ENCODE data around the gene VEGFA. TPM values are rescaled to one million over a fixed set of nuclear protein-coding genes. Genes with fewer than 3 reads are reported as not detected.
A peak's percentile ranks its signal among the peaks of the same experiment; 100 is the strongest.
"Not testable (repeated sequence)": the region's sequence is repeated elsewhere in the genome, so short reads cannot be mapped to it uniquely, and the experiment has no call there.

VEGFA gene
- total RNA-seq, 2 donors from 2014 or later = 102 to 132 TPM

DNA sequence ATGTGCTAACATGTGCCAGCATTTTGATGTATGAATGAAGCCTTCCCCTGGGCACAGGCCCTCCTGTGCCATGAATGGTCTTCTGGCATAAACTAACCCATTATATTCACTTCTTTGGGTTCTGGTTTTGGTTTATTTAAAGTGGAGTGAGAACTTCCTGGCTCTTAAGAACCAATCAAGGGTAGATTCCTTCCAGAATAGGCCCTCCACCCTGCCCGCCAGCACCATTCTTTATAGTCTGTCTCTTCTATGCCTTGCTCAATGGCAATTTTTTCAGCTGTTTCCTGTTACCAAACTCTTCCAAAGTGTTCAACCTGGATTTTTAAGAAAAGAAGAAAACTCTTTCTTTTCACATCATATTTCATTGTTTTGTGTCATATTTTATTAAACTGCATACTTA lies 44.1 kb downstream of the VEGFA start:
- Histone ChIP-seq H3K4me3 (no peak overlapping the region), H3K36me3 (no peaks in the 10 kb centered on the region), H3K27me3 (no peaks in the 10 kb centered on the region), H3K4me1 (no peaks in the 10 kb centered on the region), H3K27ac (no peak overlapping the region), H3K9me3 (no peaks in the 10 kb centered on the region)
- TF ChIP-seq, protein P1, sequence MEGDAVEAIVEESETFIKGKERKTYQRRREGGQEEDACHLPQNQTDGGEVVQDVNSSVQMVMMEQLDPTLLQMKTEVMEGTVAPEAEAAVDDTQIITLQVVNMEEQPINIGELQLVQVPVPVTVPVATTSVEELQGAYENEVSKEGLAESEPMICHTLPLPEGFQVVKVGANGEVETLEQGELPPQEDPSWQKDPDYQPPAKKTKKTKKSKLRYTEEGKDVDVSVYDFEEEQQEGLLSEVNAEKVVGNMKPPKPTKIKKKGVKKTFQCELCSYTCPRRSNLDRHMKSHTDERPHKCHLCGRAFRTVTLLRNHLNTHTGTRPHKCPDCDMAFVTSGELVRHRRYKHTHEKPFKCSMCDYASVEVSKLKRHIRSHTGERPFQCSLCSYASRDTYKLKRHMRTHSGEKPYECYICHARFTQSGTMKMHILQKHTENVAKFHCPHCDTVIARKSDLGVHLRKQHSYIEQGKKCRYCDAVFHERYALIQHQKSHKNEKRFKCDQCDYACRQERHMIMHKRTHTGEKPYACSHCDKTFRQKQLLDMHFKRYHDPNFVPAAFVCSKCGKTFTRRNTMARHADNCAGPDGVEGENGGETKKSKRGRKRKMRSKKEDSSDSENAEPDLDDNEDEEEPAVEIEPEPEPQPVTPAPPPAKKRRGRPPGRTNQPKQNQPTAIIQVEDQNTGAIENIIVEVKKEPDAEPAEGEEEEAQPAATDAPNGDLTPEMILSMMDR (IDR thresholded peaks at IDR 0.05) = no peak
- DNase-seq (ENCODE audit: low spot score) = no peak

DNA sequence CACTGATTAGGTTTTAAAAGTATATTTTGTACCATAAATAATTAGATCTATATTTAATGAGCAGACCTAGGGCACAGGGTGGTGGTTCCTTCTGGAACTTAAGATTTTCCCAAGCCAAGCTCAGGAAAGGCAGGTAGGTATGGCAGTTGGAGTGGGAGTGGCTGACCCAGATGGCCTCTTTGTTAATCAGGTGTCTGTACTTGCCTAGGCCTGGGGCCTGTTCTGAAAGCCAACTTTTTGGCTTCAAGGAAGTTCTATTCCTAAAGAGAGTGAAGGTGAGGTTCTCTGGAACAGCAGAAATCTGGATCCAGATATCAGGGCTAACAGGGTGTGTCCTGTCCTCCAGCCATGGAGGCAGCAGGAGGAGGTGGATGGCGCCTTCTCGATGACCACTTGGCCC lies 44.9 kb downstream of the VEGFA start:
- H3K4me3 ChIP-seq = no peak overlapping the region
- TF ChIP-seq, protein P1 (IDR thresholded peaks at IDR 0.05) = no peak
- DNase-seq (ENCODE audit: low spot score) = no peak

DNA sequence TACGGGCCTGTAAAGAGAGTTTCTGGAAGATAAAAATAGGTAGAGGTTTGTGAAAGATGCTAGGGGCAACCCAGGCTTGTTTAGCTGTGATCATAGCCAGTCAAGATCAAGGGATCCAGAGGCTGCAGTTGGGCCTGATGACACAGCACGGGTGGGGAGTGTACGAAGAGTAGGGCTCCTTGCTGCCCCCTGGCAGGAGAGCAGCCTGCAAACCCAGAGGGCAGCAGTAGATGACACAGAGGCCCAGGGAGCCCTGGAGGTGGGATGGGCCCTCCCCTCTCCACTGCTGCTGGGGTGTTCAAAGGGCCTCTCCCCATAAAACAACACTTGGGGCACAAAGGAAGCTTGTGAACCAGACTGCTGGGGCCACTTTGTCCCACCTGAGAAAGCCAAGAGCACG lies 47.2 kb downstream of the VEGFA start:
- Histone ChIP-seq H3K27me3 (no peaks in the 10 kb centered on the region), H3K4me1 (no peaks in the 10 kb centered on the region), H3K27ac (no peak overlapping the region), H3K36me3 (no peaks in the 10 kb centered on the region), H3K4me3 (no peak overlapping the region), H3K9me3 (no peaks in the 10 kb centered on the region)
- TF ChIP-seq, protein P1 (IDR thresholded peaks at IDR 0.05) = peak in 1 of 2 donors; percentile 56
- DNase-seq (ENCODE audit: low spot score) = no peak

More for the DNA sequence above, 44.9 kb downstream of the VEGFA start:
- no peaks in the 10 kb centered on the region for H3K9me3 ChIP-seq
- H3K4me1 ChIP-seq = no peaks in the 10 kb centered on the region
- H3K27me3 ChIP-seq = no peaks in the 10 kb centered on the region
- H3K36me3 ChIP-seq = no peaks in the 10 kb centered on the region
- H3K27ac ChIP-seq = no peak overlapping the region

DNA sequence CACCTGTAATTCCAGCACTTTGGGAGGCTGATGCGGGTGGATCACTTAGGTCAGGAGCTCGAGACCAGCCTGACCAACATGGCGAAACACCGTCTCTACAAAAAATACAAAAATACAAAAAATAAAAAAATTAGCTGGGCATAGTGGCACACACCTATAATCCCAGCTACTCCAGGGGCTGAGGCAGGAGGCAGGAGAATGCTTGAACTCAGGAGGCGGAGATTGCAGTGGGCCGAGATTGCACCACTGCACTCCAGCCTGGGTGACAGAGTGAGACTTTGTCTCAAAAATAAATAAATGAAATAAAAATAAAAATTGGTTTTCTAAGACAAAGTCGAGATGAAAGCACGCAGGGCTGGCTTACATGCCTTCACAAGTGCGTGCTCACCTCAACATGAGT lies 49.0 kb downstream of the VEGFA start:
- H3K27me3 ChIP-seq; H3K36me3 ChIP-seq; H3K4me3 ChIP-seq; DNase-seq (ENCODE audit: low spot score); H3K9me3 ChIP-seq; H3K4me1 ChIP-seq; H3K27ac ChIP-seq: not testable (repeated sequence)

DNA sequence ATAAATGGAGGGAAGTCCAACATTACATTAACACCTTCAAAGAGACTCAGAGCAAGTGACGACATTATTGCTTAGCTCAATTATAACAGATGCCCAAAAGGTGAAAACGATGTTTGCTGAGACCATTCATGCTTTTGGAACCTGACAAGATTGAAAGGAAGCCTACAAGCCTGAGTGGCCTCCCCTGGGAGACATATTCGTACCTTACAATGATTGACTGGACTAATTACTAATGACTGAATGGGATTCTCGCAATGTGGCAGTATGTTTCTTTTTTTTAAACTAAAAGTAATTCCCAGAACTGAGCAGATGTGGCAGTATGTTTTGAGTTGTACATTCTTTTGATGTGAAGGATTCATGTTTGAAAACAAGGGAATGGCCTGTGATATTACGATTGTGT lies 49.9 kb downstream of the VEGFA start:
- Histone ChIP-seq H3K27ac (no peak overlapping the region), H3K4me1 (no peaks in the 10 kb centered on the region), H3K4me3 (no peak overlapping the region), H3K9me3 (no peaks in the 10 kb centered on the region), H3K36me3 (no peaks in the 10 kb centered on the region), H3K27me3 (no peaks in the 10 kb centered on the region)
- TF ChIP-seq, protein P1 (IDR thresholded peaks at IDR 0.05) = no peak
- DNase-seq (ENCODE audit: low spot score) = no peak

DNA sequence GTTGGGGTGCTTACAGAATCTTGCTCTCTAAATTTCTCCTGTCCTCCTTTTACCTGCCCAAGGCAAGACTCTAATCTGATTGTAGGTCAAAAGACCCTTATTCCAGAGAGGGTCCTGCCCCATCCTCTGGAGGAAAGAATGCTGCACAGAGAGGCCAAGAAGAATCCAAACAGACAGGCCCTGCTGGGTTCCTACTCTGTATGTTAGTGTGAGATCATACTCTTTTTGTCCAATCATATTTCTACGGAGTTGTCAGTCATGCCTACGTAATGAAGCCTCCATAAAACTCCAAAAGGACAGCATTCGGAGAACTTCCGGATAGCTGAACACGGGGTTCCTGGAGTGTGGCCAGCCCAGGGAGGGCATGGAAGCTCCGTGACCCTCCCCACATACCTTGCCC lies 50.5 kb downstream of the VEGFA start:
- no peak overlapping the region for H3K27ac ChIP-seq
- no peaks in the 10 kb centered on the region for H3K27me3 ChIP-seq
- TF ChIP-seq, protein P1 (IDR thresholded peaks at IDR 0.05) = no peak
- no peak overlapping the region for H3K4me3 ChIP-seq
- H3K9me3 ChIP-seq = no peaks in the 10 kb centered on the region
- H3K36me3 ChIP-seq = no peaks in the 10 kb centered on the region
- no peaks in the 10 kb centered on the region for H3K4me1 ChIP-seq
- no peak for DNase-seq (ENCODE audit: low spot score)

All from right atrium auricular region (tissue), 2 donors.